Uterus (tissue), 4 donors: ENCODE data around the gene UNC93A. TPM values are rescaled to one million over a fixed set of nuclear protein-coding genes. Genes with fewer than 3 reads are reported as not detected.

Experiments
- DNase-seq, 2 donors: peaks; one replicate each; pipeline ENCODE4 v3.0.0-alpha.2; 2019 to 2020
- H3K27ac ChIP-seq, 2 donors: fragments of 200-600 bp; sonication (generic); 1 replicate in 1 of 2; 2 replicates in 1 of 2; pipeline ENCODE4 v1.5.1; 2016 to 2018
- H3K27me3 ChIP-seq, 2 donors: fragments of 200-600 bp; sonication (generic); one replicate each; pipeline ENCODE4 v1.5.1; 2018 to 2019; ENCODE audit warnings: control low read depth in 1 of 2
- H3K36me3 ChIP-seq, 2 donors: fragments of 200-600 bp; sonication (generic); one replicate each; pipeline ENCODE4 v1.5.1; 2019; ENCODE audit warnings: control low read depth in 1 of 2
- H3K4me1 ChIP-seq, 2 donors: fragments of 200-600 bp; sonication (generic); one replicate each; pipeline ENCODE4 v1.5.1; 2018 to 2019; ENCODE audit warnings: control low read depth in 1 of 2
- H3K4me3 ChIP-seq, 2 donors: fragments of 200-600 bp; sonication (generic); 1 replicate in 1 of 2; 2 replicates in 1 of 2; pipeline ENCODE4 v1.5.1; 2018 to 2019; ENCODE audit warnings: mild to moderate bottlenecking in 1 of 2
- H3K9me3 ChIP-seq, 2 donors: fragments of 200-600 bp; sonication (generic); one replicate each; pipeline ENCODE4 v1.5.1; 2019; ENCODE audit warnings: control low read depth in 1 of 2
- POLR2A ChIP-seq, 2 donors: fragments of 450-650 bp; IDR thresholded peaks; one replicate each; pipeline ENCODE4 v1.6.1; 2016; ENCODE audit warnings: antibody characterized with exemption in 2 of 2, mild to moderate bottlenecking in 1 of 2, moderate library complexity in 1 of 2
- intact Hi-C: fragments of 100-400 bp; cut with DNase I; formaldehyde crosslinking; loops from one replicate; pipeline ENCODE4 v1.15.1; 2023; ENCODE audit warnings: low total_unique reads
- total RNA-seq, 4 donors: library from RNA; depleted of rRNA in 3 of 4; stranded (reverse); fragments of >200 nt in 3 of 4; gene quantifications; one replicate each; pipeline versions ENCODE4 v1.1.0 to v1.2.4, GENCODE V29; 2014 to 2023
- TF ChIP-seq, protein P1 (sequence below), 4 experiments: fragments of 200-600 bp in 2 of 4; fragments of 450-650 bp in 2 of 4; sonication (generic) in 2 of 4; IDR thresholded peaks; one replicate each; pipeline ENCODE4 v1.5.1; 2016 to 2019; ENCODE audit warnings: antibody characterized with exemption in 4 of 4, mild to moderate bottlenecking in 2 of 4, moderate library complexity in 1 of 4
- donor health status: DM: yes; HTN: yes; CAD: no.

Gene UNC93A
- total RNA-seq, 4 donors from 2014 or later: 0.97 TPM; not detected in 3

DNA sequence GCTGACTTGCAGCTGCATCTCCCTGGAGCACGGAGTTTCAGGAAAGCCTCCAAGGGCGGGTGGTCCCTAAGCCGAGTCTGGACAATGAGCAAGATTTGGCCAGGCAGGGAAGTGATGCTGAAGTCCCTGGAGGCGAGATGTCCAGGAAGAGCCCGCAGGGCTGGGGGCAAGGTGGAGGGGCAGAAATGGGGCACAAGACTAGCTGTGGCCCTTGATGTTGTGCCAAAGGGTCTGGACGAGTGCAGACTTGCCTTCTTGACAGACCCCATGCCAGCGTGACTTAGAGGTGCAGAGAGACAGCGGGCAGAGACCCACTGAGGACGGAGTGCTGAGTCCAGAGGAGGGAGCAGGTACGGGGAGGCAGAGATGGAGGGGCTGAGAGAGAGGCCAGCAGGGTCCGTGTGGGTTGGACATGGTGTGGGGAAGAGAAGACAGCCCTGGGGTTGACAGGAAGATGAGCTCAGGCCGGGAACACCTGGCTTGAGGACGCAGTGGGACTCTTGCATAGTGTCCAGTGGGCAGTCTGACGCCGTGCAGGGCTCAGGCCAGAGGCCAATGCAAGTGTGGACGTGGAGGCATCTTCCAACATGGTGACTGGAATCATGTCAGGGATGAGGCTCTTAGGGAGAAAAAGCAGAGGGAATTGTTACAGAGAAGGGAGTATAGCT lies 8.7 kb downstream of the UNC93A start:
- intact Hi-C loops: no loop called here
- no peaks in the 10 kb centered on the region for H3K4me1 ChIP-seq
- no peaks in the 10 kb centered on the region for H3K9me3 ChIP-seq
- DNase-seq: no peak
- no peak overlapping the region for H3K4me3 ChIP-seq
- H3K27ac ChIP-seq: no peak overlapping the region
- H3K36me3 ChIP-seq: no peaks in the 10 kb centered on the region
- H3K27me3 ChIP-seq: no peaks in the 10 kb centered on the region
- TF ChIP-seq POLR2A (IDR thresholded peaks at IDR 0.05): no peak
- TF ChIP-seq, protein P1, sequence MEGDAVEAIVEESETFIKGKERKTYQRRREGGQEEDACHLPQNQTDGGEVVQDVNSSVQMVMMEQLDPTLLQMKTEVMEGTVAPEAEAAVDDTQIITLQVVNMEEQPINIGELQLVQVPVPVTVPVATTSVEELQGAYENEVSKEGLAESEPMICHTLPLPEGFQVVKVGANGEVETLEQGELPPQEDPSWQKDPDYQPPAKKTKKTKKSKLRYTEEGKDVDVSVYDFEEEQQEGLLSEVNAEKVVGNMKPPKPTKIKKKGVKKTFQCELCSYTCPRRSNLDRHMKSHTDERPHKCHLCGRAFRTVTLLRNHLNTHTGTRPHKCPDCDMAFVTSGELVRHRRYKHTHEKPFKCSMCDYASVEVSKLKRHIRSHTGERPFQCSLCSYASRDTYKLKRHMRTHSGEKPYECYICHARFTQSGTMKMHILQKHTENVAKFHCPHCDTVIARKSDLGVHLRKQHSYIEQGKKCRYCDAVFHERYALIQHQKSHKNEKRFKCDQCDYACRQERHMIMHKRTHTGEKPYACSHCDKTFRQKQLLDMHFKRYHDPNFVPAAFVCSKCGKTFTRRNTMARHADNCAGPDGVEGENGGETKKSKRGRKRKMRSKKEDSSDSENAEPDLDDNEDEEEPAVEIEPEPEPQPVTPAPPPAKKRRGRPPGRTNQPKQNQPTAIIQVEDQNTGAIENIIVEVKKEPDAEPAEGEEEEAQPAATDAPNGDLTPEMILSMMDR (IDR thresholded peaks at IDR 0.05): no peak

DNA sequence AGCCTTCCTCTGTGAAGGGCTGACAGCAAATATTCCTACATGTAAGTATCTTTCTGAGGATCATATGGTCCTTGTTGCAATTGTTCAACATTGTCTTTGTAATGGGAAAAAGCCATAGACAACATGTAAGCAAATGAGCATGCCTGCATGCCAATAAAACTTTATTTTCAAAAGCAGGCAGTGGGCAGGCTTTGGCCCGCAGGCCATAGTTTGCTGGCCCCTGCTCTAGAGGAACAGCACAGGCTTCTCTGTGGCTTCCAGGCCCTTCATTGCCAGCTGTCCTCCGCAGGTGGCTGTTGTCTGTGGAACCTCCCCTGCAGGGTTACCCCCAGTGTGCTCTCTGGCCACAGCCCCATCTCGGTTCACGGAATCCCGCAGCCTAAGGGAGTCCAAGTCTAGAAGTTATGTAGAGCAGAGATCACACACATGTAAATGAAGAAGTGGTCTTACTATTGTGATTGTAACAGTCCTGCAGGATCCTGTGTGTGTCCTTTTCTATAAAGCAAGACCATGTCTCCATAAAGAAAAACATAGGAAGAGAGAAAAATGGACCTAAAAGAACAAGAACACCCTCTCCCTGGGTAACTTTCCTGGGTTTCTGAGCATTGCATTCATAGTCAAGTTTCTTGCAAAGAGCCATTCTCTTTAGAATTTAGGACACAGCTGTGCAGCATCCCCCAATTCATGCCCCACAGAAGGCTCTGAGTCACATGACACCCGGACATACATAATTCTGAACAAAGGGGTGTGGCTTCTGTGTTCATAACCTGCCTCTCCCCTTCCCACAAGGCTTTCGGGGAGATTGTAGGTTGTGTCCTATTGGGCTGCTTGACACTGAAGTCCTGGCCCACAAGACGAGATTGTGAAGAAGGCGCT lies 10.0 kb downstream of the UNC93A start:
- H3K9me3 ChIP-seq: no peaks in the 10 kb centered on the region
- no peak for TF ChIP-seq POLR2A (IDR thresholded peaks at IDR 0.05)
- TF ChIP-seq, protein P1 (IDR thresholded peaks at IDR 0.05): no peak
- H3K27me3 ChIP-seq: no peaks in the 10 kb centered on the region
- intact Hi-C loops: no loop called here
- H3K36me3 ChIP-seq: no peaks in the 10 kb centered on the region
- H3K27ac ChIP-seq: no peak overlapping the region
- DNase-seq: no peak
- no peaks in the 10 kb centered on the region for H3K4me1 ChIP-seq
- no peak overlapping the region for H3K4me3 ChIP-seq

DNA sequence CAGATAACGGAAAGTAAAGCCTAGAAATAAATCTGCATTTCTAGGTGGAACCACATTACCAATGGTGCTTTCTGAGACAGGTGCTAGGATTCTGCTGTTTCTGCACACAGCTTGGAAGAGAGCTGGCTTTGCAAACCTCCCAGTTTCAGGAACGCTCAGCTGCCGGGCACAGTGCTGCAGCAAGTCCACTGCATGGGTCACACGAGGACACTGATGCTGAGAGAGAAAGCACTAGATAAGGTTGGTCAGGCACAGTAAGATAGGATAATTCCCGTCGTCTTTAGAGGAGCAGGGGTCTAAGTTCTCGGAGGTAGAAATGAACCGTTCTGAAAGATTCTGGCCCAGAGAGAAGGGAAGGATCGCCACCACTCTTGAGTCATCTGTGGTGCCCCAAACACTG lies 11.0 kb downstream of the UNC93A start:
- Histone ChIP-seq H3K9me3 (no peaks in the 10 kb centered on the region), H3K27me3 (no peaks in the 10 kb centered on the region), H3K36me3 (no peaks in the 10 kb centered on the region), H3K4me1 (no peaks in the 10 kb centered on the region), H3K4me3 (no peak overlapping the region), H3K27ac (no peak overlapping the region)
- intact Hi-C loops: no loop called here
- TF ChIP-seq POLR2A (IDR thresholded peaks at IDR 0.05): no peak
- TF ChIP-seq, protein P1 (IDR thresholded peaks at IDR 0.05): no peak
- DNase-seq: no peak

DNA sequence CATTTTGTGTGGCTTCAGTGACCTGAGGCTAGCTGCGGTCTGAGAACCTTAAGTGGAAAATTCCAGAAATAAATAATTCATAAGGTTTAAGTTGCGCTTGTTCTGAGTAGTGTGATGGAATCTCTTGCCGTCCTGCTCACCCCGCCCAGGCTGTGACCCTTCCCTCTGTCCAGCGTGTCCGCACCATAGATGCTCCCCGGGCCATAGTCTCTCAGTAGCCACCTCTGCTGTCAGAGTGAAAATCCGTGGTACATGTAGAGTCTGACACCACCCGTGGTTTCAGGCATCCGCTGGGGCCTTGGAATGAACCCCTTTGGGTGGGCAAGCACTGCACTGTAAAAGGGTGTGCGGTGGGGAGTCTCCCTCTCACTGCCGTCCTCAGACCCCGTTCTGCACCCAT lies 11.7 kb downstream of the UNC93A start:
- no peak overlapping the region for H3K4me3 ChIP-seq
- TF ChIP-seq POLR2A (IDR thresholded peaks at IDR 0.05): no peak
- TF ChIP-seq, protein P1 (IDR thresholded peaks at IDR 0.05): no peak
- intact Hi-C loops: no loop called here

More for the DNA sequence above, 11.7 kb downstream of the UNC93A start:
- no peak for DNase-seq
- no peaks in the 10 kb centered on the region for H3K9me3 ChIP-seq
- no peaks in the 10 kb centered on the region for H3K36me3 ChIP-seq
- H3K27ac ChIP-seq: no peak overlapping the region
- H3K4me1 ChIP-seq: no peaks in the 10 kb centered on the region
- H3K27me3 ChIP-seq: no peaks in the 10 kb centered on the region
